EH (cell line): ENCODE measurements around the gene DUSP6.

Source experiments
- DNase-seq: peaks from one replicate; pipeline ENCODE4 v3.0.0-alpha.2; 2015; ENCODE audit warnings: low read depth

The DUSP6 gene

GRCh38 chr12:89328151-89329030, 23.9 kb downstream of the DUSP6 start:
- no peak for DNase-seq

- DNase-seq: no peak
These were observed 24.7 kb downstream of the DUSP6 start for GRCh38 chr12:89327486-89328094.

GRCh38 chr12:89326239-89327040, 25.9 kb downstream of the DUSP6 start:
- DNase-seq: no peak

- no peak for DNase-seq
These were observed 26.8 kb downstream of the DUSP6 start for GRCh38 chr12:89325495-89325894.

GRCh38 chr12:89324437-89324836, 27.9 kb downstream of the DUSP6 start:
- DNase-seq: no peak

GRCh38 chr12:89323568-89324218, 28.6 kb downstream of the DUSP6 start:
- no peak for DNase-seq

- no peak for DNase-seq
These were observed 31.6 kb downstream of the DUSP6 start for GRCh38 chr12:89320735-89321134.

- no peak for DNase-seq
These were observed 32.7 kb downstream of the DUSP6 start for GRCh38 chr12:89319606-89320005.

- no peak for DNase-seq
These were observed 33.2 kb downstream of the DUSP6 start for GRCh38 chr12:89319122-89319521.

GRCh38 chr12:89316705-89317139, 35.6 kb downstream of the DUSP6 start:
- no peak for DNase-seq

GRCh38 chr12:89314060-89314761, 38.1 kb downstream of the DUSP6 start:
- no peak for DNase-seq

- no peak for DNase-seq
These were observed 40.5 kb downstream of the DUSP6 start for GRCh38 chr12:89311703-89312293.

- DNase-seq: peak; percentile 29
These were observed 42.5 kb downstream of the DUSP6 start for GRCh38 chr12:89309815-89310214.

- peak; percentile 49 for DNase-seq
These were observed 42.9 kb downstream of the DUSP6 start for GRCh38 chr12:89309440-89309802.

GRCh38 chr12:89307474-89308253, 44.6 kb downstream of the DUSP6 start:
- DNase-seq: peak; percentile 36

GRCh38 chr12:89306827-89307473, 45.4 kb downstream of the DUSP6 start:
- DNase-seq: no peak

GRCh38 chr12:89305373-89305772, 46.9 kb downstream of the DUSP6 start:
- DNase-seq: no peak

- no peak for DNase-seq
These were observed 52.4 kb downstream of the DUSP6 start for GRCh38 chr12:89299931-89300330.

GRCh38 chr12:89299417-89299816, 52.9 kb downstream of the DUSP6 start:
- no peak for DNase-seq
